ENCODE measurements around the gene COX4I1.

DNA sequence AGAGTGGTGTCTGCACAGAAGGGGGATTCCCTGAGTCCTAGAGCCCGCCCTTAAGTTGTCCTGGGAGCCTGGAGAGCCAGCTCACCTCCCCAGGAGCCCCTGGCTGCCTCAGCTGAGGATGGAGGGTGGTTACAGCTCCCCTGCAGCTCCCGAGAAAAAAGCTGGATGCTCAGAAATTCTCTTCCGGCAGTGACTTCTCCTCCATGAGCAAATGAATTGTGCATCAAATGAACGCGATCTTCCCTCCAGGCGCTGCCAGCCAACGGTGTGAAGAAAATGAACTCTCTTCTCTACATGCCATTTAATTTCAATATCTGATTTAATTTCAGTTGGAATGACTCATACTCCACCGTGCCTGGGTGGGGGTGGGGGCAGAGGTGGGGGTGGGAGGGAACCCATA, 34.3 kb upstream of the COX4I1 start:
- TF ChIP-seq, protein P1, sequence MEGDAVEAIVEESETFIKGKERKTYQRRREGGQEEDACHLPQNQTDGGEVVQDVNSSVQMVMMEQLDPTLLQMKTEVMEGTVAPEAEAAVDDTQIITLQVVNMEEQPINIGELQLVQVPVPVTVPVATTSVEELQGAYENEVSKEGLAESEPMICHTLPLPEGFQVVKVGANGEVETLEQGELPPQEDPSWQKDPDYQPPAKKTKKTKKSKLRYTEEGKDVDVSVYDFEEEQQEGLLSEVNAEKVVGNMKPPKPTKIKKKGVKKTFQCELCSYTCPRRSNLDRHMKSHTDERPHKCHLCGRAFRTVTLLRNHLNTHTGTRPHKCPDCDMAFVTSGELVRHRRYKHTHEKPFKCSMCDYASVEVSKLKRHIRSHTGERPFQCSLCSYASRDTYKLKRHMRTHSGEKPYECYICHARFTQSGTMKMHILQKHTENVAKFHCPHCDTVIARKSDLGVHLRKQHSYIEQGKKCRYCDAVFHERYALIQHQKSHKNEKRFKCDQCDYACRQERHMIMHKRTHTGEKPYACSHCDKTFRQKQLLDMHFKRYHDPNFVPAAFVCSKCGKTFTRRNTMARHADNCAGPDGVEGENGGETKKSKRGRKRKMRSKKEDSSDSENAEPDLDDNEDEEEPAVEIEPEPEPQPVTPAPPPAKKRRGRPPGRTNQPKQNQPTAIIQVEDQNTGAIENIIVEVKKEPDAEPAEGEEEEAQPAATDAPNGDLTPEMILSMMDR (IDR thresholded peaks at IDR 0.05; ENCODE audit: low read depth, low read length) = no peak
- no peak for TF ChIP-seq EZH2phosphoT487 (IDR thresholded peaks at IDR 0.05; ENCODE audit: low read depth)
